Activated CD8-positive, alpha-beta memory T cell treated with anti-CD3 and anti-CD28 coated beads, Interleukin-2, amount 50 U/mL, for 4 hours (primary cell): Measurements from ENCODE around the gene COPZ1.
"Not testable (repeated sequence)": the region's sequence is repeated elsewhere in the genome, so short reads cannot be mapped to it uniquely, and the experiment has no call there.

Source experiments
- DNase-seq: peaks from one replicate; pipeline ENCODE4 v3.0.0-alpha.2; 2020

COPZ1 gene, protein sequence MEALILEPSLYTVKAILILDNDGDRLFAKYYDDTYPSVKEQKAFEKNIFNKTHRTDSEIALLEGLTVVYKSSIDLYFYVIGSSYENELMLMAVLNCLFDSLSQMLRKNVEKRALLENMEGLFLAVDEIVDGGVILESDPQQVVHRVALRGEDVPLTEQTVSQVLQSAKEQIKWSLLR

GRCh38 chr12:54324617-54325441 is at the start of gene COPZ1:
Gene COPZ1, plus strand, starts transcription at chr12:54325131. Its CDS starts 33 bp downstream, at chr12:54325164.
- peak; percentile 87 for DNase-seq

DNA sequence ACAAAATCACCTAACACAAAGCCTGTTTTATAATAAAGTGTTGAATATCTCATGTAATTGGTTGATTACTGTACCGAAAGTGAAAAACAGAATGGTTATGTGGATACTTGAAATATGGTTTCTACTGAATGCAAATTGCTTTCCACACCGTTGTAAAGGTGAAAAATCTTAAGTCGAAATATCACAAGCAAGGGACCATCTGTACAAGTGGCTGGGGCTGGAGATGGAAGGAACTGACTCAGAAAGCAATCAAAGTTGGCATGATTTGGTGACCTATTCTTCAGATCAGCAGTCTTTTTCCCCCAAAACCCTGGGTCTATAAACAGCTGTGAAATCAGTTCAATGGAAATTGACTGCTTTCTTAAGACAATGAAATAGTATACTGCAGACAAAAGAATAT is 48.6 kb upstream of the COPZ1 start:
- no peak for DNase-seq

- DNase-seq: no peak
Measured at GRCh38 chr12:54277823-54278276, 47.1 kb upstream of the COPZ1 start.

- DNase-seq: no peak
Measured at GRCh38 chr12:54279227-54279631, 45.7 kb upstream of the COPZ1 start.

DNA sequence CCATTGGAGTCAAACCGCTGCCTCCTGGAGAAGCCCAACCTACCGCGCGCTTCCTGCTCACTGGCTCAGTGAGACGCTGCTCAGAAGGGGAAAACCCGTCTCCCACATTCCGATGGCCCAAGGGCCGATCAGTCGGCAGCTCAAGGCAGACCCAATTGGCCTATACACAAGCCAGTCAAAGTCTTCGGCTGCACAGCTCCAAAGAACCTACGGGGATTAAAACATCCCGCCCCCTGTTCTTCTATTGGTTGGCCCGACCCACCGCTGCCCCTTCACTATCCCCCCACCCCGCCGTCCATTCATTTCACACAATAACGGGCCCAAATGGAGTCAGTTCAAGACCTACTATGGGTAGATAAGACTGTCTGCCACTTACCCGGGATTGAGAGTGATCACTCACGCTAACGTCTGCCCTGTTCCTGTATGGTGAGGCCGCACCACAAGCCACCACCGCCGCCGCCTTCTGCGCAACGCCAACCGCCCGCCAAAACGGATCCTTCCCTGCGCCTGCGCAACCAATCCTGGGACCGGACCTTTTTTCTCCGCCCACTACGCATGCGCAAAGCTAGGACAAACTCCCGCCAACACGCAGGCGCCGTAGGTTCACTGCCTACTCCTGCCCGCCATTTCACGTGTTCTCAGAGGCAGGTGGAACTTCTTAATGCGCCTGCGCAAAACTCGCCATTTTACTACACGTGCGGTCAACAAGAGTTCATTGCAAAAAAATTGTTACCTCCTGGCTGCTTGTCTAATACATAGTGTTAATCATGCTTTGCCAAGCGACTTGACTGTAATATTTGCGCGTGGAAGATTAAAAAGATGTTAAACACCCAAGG is 45.1 kb upstream of the COPZ1 start, which contains the start of gene CBX5:
Gene CBX5 (minus strand): TSS at position 491 of the 836 bp plus-strand sequence. CDS start 22,472 bp downstream, outside the sequence.
- peak; percentile 99 for DNase-seq

DNA sequence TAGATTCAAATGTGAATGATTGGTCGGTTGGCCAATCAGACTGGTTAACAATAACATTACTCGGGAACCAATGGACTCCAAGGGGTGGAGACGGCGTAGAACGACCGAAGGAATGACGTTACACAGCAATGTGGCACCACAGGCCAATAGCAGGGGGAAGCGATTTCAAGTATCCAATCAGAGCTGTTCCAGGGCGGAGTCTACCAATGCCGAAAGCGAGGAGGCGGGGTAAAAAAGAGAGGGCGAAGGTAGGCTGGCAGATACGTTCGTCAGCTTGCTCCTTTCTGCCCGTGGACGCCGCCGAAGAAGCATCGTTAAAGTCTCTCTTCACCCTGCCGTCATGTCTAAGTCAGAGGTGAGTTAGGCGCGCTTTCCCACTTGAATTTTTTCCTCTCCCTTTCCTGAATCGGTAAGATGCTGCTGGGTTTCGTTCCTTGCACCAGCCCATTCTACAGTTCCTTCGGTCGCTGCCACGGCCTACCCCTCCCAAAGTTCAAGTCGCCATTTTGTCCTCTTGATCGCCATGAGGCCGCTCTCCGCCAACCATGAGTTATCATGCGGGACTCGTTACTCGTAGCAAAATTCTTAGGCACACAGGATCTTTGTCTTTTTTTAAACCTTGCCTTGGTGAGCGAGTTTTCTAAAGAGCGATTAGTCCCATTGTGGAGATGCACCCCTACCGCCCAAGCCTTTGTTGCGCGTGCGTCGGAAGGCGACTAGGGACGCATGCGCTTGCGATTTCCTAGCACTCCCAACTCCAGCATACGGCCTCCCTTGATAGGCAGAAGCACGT is 44.3 kb upstream of the COPZ1 start, which contains the start of gene HNRNPA1:
Gene HNRNPA1 (plus strand): TSS at position 259 of the 793 bp plus-strand sequence. CDS start 82 bp downstream, at position 341.
- peak; percentile 88 for DNase-seq

DNA sequence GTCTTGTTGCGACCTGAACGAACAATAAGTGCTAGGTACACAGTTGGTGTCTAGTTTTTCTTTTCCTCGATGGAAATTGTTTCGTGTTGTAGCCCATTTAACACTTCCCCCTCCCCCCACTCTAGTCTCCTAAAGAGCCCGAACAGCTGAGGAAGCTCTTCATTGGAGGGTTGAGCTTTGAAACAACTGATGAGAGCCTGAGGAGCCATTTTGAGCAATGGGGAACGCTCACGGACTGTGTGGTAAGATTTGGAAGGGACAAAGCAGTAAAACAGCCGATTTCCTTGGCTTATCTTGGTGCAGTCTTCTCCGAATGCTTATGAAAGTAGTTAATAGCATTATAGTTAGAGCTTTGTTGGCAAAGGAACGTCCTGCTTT is 43.7 kb upstream of the COPZ1 start:
- not testable (repeated sequence) for DNase-seq

DNA sequence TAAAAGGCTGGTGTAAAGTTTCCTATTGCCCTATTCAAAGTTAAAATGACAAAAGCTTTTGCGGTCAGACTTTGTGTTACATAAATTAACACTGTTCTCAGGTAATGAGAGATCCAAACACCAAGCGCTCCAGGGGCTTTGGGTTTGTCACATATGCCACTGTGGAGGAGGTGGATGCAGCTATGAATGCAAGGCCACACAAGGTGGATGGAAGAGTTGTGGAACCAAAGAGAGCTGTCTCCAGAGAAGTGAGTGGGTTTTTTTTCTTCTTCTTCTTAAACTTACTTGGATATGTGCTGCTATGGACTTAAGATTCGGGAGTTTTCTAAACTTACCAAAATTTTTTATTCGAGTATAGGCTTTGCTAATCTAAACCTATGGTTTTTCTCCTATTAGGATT is 43.2 kb upstream of the COPZ1 start:
- DNase-seq: not testable (repeated sequence)

DNA sequence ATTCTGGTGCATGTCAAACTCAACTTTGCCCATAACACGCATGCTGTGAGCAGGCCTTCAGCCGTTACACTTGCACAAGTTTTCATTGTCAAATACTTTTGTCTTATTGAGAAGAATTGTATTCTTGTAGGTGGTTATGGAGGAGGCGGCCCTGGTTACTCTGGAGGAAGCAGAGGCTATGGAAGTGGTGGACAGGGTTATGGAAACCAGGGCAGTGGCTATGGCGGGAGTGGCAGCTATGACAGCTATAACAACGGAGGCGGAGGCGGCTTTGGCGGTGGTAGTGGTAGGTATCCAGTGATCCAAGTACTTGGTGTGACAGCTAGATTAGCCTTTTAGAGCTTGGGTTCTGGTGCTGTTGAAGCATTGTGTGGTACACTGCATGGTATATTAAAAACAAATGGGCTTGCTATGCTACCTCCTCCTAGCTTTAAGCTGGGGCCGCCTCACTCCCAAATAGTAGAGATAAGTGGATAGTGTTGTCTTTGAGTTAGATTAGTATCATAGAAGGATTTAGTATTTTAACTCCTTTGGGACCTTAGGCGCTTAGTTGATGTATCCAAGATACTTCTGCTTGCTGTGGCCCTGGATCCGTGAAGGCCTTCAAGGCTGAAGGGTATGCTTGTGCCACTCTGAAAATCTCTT is 41.9 kb upstream of the COPZ1 start:
- no peak for DNase-seq

- not testable (repeated sequence) for DNase-seq
Measured at GRCh38 chr12:54284070-54284780, 40.7 kb upstream of the COPZ1 start.

- DNase-seq: no peak
Measured at GRCh38 chr12:54285150-54286041, 39.5 kb upstream of the COPZ1 start.

DNA sequence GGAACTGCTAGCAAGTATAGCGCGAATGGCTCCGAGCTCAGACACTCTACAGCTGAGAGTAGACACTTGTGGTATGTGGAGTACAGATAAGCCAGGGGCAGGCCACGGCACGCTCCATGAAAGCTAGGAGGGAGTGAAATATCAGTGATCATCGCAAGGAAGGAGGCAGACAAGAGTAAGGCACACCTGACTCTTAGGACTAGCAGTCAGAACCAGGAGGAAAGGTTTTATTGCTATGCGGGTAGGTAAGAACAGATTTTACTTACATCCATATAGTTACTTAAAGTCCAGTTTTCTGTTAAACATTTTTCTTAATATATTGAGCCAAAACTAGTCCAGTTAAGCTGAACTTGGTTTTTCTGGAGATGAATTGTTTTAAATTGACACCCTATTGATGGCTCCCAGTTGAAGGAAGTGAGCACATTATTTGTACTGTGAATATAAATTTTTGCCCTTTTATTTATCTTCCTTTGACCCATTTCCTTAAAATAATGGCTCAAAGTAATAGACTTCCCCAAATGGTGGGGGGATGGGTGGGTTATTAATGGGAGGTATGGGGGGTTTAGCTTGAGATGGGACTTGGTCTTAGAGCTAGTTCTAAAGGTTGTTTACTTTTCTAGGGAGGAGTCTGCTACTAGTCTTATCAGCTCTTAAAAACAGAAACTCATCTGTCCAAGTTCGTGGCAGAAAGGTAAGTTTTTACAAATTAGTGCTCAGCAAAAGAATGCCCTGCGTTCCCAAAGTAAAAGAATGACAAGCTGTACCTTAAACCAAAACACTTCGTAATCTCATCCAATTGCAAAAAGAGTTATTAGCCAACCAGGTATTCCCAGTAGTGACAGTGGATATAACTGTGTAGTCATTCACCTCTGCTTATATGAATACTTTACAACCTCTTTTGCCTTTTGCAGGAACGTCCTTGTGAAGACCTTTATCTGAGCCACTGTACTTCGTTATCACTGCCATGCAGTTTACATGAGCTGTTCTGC is 38.6 kb upstream of the COPZ1 start:
- DNase-seq: no peak

- no peak for DNase-seq
Measured at GRCh38 chr12:54287261-54288157, 37.4 kb upstream of the COPZ1 start.

DNA sequence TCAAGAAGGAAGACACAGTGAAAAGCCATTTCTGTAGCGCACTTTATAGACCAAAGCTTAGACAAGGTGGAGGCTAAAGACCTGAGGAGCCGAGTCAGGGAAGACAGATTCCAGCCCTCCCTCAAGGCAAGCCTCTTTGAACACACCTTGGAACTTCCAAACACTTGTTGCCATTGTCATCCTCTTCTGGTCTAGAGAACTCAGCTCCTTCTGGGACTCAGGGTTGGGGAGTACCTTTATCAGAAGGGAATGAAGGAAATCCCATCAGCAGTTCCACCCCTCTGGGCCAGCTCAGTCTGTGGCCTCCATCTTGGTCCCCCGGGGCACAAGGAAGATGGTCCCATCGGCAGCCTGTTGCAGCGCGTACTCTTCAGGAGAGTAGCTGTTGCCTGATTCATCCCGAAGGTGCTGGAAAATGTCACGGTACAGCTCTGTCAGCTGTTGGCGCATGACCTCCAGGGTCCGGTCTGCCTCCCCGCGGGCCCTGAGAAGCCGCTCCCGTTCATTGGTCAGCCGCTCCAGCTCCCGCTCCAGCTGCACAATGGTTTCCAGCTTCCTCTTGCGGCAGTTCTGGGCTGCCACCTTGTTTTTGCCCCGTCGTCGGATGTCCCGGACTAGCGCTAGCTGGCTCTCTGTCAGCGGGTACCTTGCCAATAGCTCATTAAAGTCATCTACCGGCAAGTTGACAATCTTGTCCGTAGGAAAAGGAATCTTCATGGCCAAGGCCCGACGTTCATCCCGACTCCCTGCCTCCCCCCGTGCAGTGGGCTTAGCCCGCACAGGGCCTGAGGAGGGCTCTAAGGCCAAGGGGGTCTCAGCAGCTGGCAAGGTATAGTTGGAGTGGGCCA is 32.6 kb upstream of the COPZ1 start:
- no peak for DNase-seq

- DNase-seq: no peak
Measured at GRCh38 chr12:54292931-54293241, 32.0 kb upstream of the COPZ1 start.

GRCh38 chr12:54294152-54294952 is 30.6 kb upstream of the COPZ1 start:
- DNase-seq: peak; percentile 58
